Body of pancreas (tissue), 4 donors: ENCODE data around the gene CLEC16A. TPM values are rescaled to one million over a fixed set of nuclear protein-coding genes. Genes with fewer than 3 reads are reported as not detected.

ENCODE experiments used
- ATAC-seq: fragments of 150-250 bp; one replicate; pipeline ENCODE4 v1.9.1; 2016
- DNase-seq, 4 donors: peaks; one replicate each; pipeline ENCODE4 v3.0.0-alpha.2; 2019
- H3K27ac ChIP-seq, 4 donors: fragments of 200-600 bp; sonication (generic); 1 replicate in 3 of 4; 2 replicates in 1 of 4; pipeline versions ENCODE4 v1.5.1 to v1.6.1; 2016 to 2019; ENCODE audit warnings: mild to moderate bottlenecking in 1 of 4, mixed read lengths in 1 of 4, moderate library complexity in 1 of 4
- H3K27me3 ChIP-seq, 2 donors: fragments of 200-600 bp; sonication (generic); one replicate each; pipeline ENCODE4 v1.6.0; 2016; ENCODE audit warnings: mild to moderate bottlenecking in 1 of 2
- H3K36me3 ChIP-seq, 2 donors: fragments of 200-600 bp; sonication (generic); replicated peaks in 1 of 2; 2 replicates each; pipeline ENCODE4 v1.5.1; 2016; ENCODE audit warnings: low read depth in 2 of 2; ENCODE audit not compliant: insufficient read depth in 1 of 2
- H3K4me1 ChIP-seq: fragments of 200-600 bp; sonication (generic); one replicate; pipeline ENCODE4 v1.6.0; 2016
- H3K4me3 ChIP-seq, 2 donors: fragments of 200-600 bp; sonication (generic); 1 replicate in 1 of 2; 2 replicates in 1 of 2; pipeline ENCODE4 v1.5.1; 2016 to 2019
- H3K9me3 ChIP-seq, 3 donors: fragments of 200-600 bp; sonication (generic); 1 replicate in 2 of 3; 2 replicates in 1 of 3; pipeline ENCODE4 v1.5.1; 2016
- POLR2A ChIP-seq, 3 donors: fragments of 450-650 bp; IDR thresholded peaks; one replicate each; pipeline ENCODE4 v1.6.1; 2016; ENCODE audit warnings: antibody characterized with exemption in 3 of 3, mild to moderate bottlenecking in 2 of 3
- WGBS, 2 donors: methylation state at CpG; one replicate each; pipeline ENCODE4 v1.1.5; 2017; 5-methylcytosine and 5-hydroxymethylcytosine counted together
- intact Hi-C: fragments of 100-400 bp; cut with DNase I; formaldehyde crosslinking; loops from one replicate; pipeline ENCODE4 v1.15.1; 2023
- total RNA-seq, 2 donors: library from RNA; depleted of rRNA; stranded (reverse); fragments of >200 nt; gene quantifications; one replicate each; pipeline ENCODE4 v1.1.0, GENCODE V29; 2016
- TF ChIP-seq, protein P1 (sequence below), 7 experiments: fragments of 450-650 bp in 4 of 7; fragments of 200-600 bp in 3 of 7; sonication (generic) in 3 of 7; IDR thresholded peaks; one replicate each; pipeline ENCODE4 v1.5.1; 2016 to 2019; ENCODE audit warnings: antibody characterized with exemption in 7 of 7

The CLEC16A gene
- total RNA-seq, 2 donors from 2014 or later, result 15.0 to 21.4 TPM

DNA sequence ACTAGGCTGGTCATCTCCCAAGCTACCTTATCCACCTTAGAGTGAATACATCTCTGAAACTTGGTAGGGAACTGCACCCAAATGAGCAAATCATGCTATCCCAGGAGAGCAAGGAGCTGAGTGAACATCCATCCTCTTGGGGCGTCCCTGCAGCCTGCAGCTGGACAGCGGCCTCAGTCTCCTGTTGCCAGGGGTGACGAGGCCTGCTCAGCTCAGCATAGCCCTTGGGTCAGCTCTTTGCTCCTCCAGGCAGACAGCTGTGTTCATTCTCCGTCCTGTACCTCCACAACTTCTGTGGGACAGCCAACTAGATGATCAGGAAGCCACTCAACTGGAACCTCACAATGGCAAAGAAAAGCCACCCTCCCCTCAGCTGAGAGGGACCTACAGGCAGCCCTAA is 199.8 kb downstream of the CLEC16A start:
- H3K4me3 ChIP-seq, result no peak overlapping the region
- H3K36me3 ChIP-seq, result no peaks in the 10 kb centered on the region
- WGBS, 2 donors, result 74 to 79% methylated on average over 4 of the region's 4 CpGs
- intact Hi-C loops, result no loop called here
- ATAC-seq (no peak), DNase-seq (no peak)
- H3K27ac ChIP-seq, result no peak overlapping the region
- no peak for TF ChIP-seq POLR2A (IDR thresholded peaks at IDR 0.05)
- TF ChIP-seq, protein P1, sequence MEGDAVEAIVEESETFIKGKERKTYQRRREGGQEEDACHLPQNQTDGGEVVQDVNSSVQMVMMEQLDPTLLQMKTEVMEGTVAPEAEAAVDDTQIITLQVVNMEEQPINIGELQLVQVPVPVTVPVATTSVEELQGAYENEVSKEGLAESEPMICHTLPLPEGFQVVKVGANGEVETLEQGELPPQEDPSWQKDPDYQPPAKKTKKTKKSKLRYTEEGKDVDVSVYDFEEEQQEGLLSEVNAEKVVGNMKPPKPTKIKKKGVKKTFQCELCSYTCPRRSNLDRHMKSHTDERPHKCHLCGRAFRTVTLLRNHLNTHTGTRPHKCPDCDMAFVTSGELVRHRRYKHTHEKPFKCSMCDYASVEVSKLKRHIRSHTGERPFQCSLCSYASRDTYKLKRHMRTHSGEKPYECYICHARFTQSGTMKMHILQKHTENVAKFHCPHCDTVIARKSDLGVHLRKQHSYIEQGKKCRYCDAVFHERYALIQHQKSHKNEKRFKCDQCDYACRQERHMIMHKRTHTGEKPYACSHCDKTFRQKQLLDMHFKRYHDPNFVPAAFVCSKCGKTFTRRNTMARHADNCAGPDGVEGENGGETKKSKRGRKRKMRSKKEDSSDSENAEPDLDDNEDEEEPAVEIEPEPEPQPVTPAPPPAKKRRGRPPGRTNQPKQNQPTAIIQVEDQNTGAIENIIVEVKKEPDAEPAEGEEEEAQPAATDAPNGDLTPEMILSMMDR (IDR thresholded peaks at IDR 0.05), result no peak
- H3K4me1 ChIP-seq, result no peaks in the 10 kb centered on the region
- no peaks in the 10 kb centered on the region for H3K9me3 ChIP-seq
- H3K27me3 ChIP-seq, result no peaks in the 10 kb centered on the region

DNA sequence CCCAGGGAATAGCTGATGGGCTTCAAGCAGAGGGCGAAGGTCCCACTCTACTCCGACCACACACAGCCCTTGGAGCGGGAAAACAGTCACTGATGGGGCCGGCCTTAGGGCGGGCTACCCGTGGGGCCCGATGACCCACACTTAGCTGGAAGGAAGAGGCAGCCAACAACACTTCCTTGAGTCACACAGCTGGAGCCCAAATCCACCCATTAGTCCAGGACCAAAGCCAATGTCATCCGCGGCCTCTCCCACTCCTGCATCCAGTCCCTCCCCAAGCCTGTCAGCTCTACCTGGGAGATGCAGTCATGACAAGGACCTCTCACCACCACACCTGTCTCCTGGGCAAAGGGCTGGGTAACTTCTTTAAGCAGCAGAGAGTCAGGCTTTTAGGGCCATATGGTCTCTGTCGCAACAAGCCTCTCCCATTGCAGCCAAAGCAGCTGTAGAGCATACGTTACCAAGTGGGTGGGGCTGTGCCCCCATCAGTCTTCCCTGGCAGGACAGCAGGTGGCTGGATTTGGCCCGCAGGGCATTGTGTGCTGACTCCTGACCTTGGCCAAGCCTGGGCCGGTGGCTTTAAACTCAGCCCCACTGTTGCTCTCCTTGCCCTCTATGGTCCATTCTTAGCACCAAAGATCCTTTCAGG is 200.9 kb downstream of the CLEC16A start:
- Histone ChIP-seq H3K4me1 (no peaks in the 10 kb centered on the region), H3K27me3 (no peaks in the 10 kb centered on the region), H3K27ac (no peak overlapping the region), H3K4me3 (no peak overlapping the region), H3K9me3 (no peaks in the 10 kb centered on the region), H3K36me3 (no peaks in the 10 kb centered on the region)
- WGBS, 2 donors, result 84 to 97% methylated on average over 12 to 13 of the region's 13 CpGs
- ATAC-seq (peak; percentile 20), DNase-seq (peak in 1 of 4 donors; percentile 10)
- TF ChIP-seq, protein P1 (IDR thresholded peaks at IDR 0.05), result no peak
- no peak for TF ChIP-seq POLR2A (IDR thresholded peaks at IDR 0.05)
- intact Hi-C loops, result no loop called here

DNA sequence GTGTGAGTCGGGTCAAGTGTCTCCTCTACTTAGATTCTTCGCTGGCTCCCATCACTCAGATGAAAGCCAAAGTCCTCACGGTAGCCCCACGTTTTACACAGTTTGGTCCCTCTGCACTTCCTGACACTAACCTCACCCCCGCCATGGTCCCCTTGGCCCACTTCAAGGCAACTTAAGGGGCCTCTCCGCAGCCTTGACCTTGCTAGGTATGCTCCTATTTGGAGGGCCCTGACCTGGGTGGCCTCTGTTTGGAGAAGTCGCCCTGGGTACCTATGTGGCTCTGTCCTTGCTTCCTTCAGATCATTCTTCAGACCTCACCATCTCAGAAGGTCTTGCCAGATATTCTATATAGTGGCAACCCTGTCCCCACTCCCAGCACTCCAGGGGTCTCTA is 201.5 kb downstream of the CLEC16A start:
- Histone ChIP-seq H3K27ac (no peak overlapping the region), H3K4me1 (no peaks in the 10 kb centered on the region), H3K4me3 (no peak overlapping the region), H3K9me3 (no peaks in the 10 kb centered on the region), H3K36me3 (no peaks in the 10 kb centered on the region), H3K27me3 (no peaks in the 10 kb centered on the region)
- ATAC-seq, result no peak
- TF ChIP-seq, protein P1 (IDR thresholded peaks at IDR 0.05), result no peak
- no peak for TF ChIP-seq POLR2A (IDR thresholded peaks at IDR 0.05)
- WGBS, 2 donors, result 94 to 95% methylated on average over 7 of the region's 7 CpGs
- intact Hi-C loops, result no loop called here
- no peak for DNase-seq

DNA sequence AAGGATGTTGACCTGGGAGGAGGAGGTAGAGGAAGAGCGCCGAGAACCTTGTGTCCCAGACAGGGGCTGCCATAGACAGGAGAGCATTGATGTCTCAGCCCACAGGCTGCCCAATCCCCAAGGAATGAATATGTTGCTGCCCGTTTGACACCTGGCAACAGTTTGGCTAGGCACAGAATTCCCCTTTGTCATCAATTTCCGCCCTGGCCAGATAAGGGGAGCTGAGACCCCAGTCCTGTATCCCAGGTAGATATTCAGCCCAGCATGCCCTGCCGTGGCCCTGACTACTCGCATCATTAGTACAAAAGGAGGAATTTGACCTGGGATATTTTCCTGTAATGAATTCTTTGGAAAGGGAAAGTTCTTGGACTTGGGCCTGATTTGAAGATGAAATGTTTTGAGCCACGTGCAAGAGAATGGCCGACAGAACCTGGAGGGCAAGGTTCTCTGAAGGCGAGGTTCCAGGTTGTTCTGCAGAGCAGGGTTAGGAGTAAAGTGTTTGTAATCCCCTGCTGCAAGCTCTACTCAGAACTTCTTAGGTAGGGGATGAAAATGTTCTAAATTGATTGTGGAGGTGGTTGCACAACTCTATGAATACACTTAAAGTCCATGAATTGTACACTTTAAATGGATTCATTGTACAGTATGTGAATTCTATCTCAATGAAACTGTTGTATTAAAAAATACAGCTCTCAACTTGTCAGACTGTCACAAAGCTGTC is 202.8 kb downstream of the CLEC16A start:
- intact Hi-C loops, result no loop called here
- no peaks in the 10 kb centered on the region for H3K9me3 ChIP-seq
- ATAC-seq (no peak), DNase-seq (no peak)
- no peaks in the 10 kb centered on the region for H3K4me1 ChIP-seq
- no peaks in the 10 kb centered on the region for H3K27me3 ChIP-seq
- WGBS, 2 donors, result 70 to 78% methylated on average over 9 of the region's 9 CpGs
- H3K27ac ChIP-seq, result peak overlapping the region in 1 of 4 donors; percentile 26
- TF ChIP-seq POLR2A (IDR thresholded peaks at IDR 0.05), result no peak
- TF ChIP-seq, protein P1 (IDR thresholded peaks at IDR 0.05), result no peak
- H3K36me3 ChIP-seq, result no peaks in the 10 kb centered on the region
- no peak overlapping the region for H3K4me3 ChIP-seq
